NCI-H187 (cell line): ENCODE measurements around the gene OR6M1.

Experiments used
- DNase-seq, 2 experiments: peaks; one replicate each; lab custom pipeline; 2025; lab: John Stamatoyannopoulos, UW

The OR6M1 gene

GRCh38 chr11:123775715-123776549, 30.2 kb downstream of the OR6M1 start:
- no peak for DNase-seq

GRCh38 chr11:123775289-123775688, 30.9 kb downstream of the OR6M1 start:
- no peak for DNase-seq

- no peak for DNase-seq
Measured at GRCh38 chr11:123773959-123774358, 32.2 kb downstream of the OR6M1 start.

GRCh38 chr11:123773026-123773425, 33.1 kb downstream of the OR6M1 start:
- DNase-seq, result no peak

GRCh38 chr11:123771664-123772063, 34.5 kb downstream of the OR6M1 start:
- DNase-seq, result no peak

GRCh38 chr11:123770712-123771111, 35.4 kb downstream of the OR6M1 start:
- DNase-seq, result no peak

- no peak for DNase-seq
Measured at GRCh38 chr11:123765601-123766000, 40.5 kb downstream of the OR6M1 start.

- DNase-seq, result no peak
Measured at GRCh38 chr11:123762422-123762821, 43.7 kb downstream of the OR6M1 start.

- no peak for DNase-seq
Measured at GRCh38 chr11:123760894-123761293, 45.3 kb downstream of the OR6M1 start.

GRCh38 chr11:123757976-123758375, 48.2 kb downstream of the OR6M1 start:
- no peak for DNase-seq

GRCh38 chr11:123755813-123756212, 50.3 kb downstream of the OR6M1 start:
- DNase-seq, result no peak
